GM19023 (cell line): ENCODE measurements around the gene UBTD1.

Experiments used
- ATAC-seq: cut with Tn5 transposase; IDR thresholded peaks from one replicate; pipeline ENCODE4 v1.9.1; 2021; ENCODE audit warnings: mild to moderate bottlenecking, moderate library complexity; ENCODE audit not compliant: unreplicated experiment

Gene UBTD1

DNA sequence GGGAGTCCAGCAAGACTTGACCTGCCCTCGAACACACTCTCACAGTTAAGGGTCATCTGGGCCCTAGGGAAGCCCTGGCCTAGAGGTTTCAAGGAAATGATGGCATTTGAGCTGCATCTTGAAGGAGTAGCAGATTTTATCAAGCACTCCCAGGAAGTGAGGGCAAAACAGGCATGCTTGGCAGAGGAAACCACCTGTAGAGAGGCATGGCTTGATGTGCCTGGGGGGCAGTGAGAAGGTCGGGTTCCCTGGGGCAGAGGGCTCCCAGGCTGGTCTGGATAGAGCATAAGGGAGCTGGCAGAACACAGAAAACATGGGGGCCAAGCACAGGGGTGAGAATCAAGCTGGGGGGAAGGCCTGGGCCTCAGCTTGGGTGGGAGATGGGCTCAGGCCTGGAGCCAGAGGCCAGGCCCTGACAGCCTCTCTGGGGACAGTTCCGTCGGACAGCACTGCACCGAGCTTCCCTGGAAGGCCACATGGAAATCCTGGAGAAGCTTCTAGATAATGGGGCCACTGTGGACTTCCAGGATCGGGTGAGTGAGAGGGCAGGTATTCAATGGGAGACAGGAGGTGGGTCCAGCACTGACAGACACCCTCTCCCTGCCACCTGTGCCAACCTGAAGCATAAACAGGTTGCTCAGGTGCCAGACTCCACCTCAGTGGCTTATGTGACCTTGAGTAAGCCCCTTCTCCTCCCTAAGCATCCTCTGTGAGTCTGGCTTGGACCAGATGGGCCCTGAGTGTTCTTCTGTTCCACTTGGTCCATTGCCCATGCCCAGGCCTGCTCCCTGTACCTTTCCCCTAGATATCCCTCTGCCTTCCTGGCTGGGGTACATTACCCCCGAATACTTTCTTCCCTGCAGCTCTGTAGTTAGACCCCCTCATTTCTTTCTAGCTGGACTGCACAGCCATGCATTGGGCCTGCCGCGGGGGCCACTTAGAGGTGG is 82.0 kb downstream of the UBTD1 start:
- ATAC-seq = no peak

DNA sequence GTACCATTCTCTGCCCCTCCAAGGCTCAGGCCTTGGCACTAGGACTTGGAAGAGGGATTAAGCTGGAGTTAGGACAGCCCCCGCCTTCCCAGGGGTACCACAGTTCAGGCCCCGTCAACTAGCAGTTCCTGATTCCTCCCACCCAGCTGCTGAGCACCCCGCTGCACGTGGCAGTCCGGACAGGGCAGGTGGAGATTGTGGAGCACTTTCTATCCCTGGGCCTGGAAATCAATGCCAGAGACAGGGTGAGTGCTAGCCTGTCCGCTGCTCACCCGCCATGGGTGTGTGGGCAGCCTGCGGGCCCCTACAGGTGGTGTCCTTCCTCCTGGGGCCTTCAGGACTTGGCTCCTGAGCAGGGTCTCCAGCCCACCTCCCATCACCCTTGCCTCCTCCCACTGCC is 83.4 kb downstream of the UBTD1 start:
- ATAC-seq = no peak

DNA sequence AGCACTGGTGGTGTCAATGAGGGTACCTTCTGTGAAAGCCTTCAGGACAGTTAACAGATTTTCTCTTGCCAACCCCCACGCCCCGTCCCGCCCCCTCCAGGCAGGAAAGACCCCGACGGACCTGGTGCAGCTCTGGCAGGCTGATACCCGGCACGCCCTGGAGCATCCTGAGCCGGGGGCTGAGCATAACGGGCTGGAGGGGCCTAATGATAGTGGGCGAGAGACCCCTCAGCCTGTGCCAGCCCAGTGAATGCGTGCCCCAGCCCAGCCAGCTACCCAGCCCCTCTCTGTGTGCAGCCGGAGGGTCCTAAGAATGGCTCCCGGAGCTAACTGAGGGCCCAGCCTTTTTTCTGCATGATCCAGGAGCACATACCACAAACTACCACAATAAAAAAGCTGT is 84.8 kb downstream of the UBTD1 start:
- no peak for ATAC-seq

DNA sequence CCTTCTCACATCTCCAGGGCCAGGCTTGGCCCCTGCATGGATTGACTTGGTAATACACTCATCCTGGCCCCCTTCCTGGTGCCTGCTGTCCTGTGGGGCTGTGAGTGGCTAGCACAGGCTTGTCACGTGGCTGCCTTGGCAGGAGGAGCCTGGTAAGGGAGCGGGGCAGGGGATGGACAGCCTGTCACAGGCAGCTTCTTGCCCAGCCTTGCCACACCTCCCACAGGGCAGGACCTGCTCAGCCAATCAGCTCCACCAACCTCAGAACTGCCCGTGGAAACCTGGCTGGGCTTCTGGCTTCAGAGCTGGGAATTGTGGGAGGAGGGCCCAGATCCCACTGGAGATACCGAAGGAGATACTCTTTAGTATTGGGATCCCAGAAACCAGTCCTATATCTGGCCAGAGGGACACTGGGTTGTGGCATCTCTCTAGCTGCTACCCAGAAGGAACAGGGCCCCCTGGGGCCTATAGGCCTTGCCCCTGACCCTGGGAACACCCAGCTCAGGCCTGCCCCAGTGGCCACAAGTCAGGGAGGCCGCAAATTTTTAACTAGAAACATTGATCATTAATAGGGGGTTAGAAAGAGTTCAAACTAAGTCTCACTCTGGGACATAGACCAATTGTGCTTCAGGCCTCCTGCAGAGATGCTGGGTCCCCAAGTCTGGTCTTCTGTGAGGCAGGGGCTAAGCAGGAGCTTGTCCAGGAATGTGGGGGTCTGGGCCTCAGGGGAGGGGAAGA is 85.5 kb downstream of the UBTD1 start, which contains the start of gene HOGA1:
Gene HOGA1 (plus strand): TSS at position 330 of the 738 bp plus-strand sequence. CDS start 315 bp downstream, at position 645.
- ATAC-seq = no peak

DNA sequence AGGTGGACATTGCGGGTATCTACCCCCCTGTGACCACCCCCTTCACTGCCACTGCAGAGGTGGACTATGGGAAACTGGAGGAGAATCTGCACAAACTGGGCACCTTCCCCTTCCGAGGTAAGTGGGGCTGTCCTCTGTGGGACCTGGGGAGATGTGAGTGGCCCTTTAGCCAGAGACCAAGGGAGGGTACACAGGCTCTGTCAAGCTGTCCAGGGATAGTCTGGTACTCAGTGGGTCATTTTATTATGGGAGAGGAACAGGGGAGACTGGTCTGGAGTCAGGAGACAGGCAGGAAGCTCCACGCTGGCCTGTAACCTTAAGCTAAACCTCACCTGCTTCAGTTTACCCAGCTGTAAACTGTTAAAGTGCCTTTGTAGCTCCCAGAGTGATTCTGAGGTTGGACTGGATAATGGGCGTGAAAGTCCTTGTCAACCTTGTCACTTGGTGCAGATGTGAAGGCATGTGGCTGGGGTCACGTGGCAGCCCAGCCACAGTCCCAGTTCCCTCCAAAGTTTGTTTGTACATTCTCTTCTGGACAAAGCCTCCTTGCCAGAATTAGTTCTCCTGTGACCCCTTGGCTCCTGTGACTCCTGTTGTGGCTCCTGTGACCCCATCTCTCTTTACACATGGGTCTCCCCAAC is 86.2 kb downstream of the UBTD1 start:
- ATAC-seq = no peak

DNA sequence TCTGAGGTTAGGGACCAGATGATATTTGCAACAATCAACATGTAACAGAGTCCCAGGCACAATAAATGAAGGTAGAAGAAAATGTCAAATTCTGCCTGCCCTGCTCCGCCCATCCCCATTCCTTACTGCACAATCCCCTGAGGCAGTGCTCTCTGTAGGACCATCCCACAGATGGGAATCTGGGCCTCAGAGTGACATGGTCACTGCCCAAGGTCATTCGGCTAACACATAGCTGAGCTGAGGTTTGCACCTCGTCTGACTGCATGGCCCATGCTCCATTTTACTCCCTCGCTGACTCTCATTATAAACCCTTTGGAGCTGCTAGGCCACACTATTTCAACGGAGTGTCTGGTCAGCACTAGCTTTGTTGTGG is 86.7 kb downstream of the UBTD1 start:
- no peak for ATAC-seq

DNA sequence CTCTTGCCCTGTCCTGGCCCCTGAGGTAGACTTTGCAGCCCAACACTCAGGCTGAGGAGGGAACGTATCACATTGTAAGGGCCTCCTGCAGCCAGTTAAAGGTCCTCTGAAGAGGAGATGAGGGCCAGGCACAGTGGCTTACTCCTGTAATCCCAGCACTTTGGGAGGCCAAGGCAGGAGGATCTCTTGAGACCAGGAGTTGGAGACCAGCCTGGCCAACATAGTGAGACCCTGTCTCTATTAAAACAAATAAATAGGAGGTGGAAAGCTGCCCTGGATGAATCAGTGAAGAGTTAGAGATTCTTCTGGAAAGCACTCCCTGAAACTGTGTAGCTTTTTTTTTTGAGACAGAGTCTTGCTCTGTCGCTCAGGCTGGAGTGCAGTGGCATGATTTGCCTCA is 88.5 kb downstream of the UBTD1 start:
- ATAC-seq = no peak

DNA sequence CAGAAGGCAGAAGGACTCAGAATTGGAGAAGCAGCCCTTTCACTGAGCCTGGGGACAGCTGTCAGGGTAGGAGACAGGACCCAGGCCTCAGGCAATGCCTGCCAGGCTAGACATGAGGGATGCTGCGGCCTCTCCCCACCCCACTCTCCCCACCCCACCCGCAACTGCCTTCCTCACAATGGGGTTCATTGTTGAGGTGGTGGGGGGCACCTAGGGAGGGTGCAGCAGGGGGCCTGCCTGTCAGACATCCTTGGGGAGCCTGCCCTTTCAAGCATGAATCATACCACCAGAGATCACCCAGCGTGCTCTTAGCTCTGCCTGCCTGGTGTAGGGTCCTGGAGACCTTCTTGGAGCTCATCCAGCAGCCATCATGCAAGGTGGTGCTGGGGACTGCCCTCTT is 90.8 kb downstream of the UBTD1 start, which contains the start of gene C10orf62:
Gene C10orf62 (plus strand): TSS at position 243 of the 400 bp plus-strand sequence. CDS start 177 bp downstream, outside the sequence.
- ATAC-seq = no peak

DNA sequence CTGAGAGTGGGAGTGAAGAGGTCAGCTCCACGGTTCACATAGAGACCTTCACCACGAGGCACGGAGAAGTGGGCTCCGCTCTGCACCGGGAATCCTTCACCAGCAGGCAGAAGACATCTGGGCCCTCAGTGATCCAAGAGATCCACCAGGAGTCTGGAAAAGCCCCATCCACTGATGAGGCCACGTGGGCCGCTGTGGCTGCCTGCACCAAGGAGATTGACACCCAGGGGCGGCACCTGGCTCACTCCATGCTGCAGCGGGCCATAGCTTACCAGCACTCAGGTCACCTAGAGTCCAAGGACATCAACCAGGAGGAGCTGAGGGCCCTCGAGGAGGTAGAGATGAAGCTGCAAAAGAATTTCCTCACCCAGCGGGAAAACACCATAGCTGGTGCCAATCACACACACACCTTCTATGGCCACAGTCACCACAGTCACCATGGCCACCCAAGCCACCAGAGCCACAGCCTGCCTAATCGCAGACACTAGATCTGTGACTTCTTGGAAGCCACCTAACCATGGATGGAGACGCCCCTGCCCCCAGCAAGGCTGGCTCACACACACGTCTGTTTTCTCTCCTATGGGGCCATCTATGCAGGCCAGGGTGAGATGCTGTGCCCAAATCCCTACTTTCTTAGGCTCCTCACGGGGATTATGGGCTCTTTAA is 91.5 kb downstream of the UBTD1 start:
- no peak for ATAC-seq

DNA sequence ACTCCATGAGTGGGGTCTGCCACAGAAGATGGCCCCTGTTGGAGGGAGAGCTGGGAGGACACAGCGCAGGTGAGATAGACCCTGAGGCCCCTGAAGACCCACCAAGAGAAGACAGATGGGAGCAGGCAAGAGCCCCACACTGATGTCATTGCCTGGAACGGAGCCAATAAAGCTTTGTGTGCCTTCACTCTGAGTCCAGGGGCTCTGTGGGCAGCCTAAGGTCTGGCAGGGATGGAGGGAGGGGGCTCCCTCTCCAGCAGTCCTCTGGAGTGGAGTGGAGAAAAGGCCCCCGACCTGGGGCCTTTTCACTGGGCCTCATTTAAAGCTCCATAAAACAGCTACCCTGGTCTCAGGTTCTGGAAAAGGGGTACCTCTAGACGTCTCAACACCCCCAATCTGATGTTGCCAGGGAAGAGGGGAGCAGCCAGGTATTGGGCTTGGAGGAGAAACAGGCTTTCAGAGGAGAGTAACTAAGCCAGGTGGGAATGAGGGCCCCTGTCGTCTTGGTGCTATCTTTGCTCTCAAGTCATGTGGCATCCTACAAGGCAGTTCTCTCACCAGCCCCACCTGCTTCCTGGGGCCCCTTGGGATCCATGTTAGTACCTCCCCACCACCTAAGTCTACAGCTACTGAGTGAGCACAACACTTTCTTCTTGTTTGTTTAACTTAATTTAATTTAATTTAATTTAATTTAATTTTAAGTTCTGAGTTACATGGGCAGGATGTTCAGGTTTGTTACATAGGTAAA is 92.2 kb downstream of the UBTD1 start:
- no peak for ATAC-seq

DNA sequence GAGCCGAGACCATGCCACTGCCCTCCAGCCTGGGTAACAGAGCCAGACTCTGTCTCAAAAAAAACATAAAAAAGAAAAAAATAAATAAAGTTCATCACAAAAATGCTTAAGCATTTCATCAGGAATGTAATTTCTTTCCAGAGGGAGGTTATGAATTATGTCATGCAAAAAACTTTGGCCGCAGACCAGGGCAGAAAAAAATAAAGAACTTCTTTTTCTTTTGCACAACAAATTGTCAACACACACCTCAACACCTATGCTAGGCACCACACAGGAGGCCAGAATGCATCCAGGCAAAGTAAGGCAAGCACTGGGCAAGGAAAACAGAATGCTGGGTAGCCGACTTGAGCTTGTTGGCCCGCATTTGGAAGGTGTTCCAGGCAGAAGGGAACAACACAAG is 94.7 kb downstream of the UBTD1 start:
- ATAC-seq = no peak

DNA sequence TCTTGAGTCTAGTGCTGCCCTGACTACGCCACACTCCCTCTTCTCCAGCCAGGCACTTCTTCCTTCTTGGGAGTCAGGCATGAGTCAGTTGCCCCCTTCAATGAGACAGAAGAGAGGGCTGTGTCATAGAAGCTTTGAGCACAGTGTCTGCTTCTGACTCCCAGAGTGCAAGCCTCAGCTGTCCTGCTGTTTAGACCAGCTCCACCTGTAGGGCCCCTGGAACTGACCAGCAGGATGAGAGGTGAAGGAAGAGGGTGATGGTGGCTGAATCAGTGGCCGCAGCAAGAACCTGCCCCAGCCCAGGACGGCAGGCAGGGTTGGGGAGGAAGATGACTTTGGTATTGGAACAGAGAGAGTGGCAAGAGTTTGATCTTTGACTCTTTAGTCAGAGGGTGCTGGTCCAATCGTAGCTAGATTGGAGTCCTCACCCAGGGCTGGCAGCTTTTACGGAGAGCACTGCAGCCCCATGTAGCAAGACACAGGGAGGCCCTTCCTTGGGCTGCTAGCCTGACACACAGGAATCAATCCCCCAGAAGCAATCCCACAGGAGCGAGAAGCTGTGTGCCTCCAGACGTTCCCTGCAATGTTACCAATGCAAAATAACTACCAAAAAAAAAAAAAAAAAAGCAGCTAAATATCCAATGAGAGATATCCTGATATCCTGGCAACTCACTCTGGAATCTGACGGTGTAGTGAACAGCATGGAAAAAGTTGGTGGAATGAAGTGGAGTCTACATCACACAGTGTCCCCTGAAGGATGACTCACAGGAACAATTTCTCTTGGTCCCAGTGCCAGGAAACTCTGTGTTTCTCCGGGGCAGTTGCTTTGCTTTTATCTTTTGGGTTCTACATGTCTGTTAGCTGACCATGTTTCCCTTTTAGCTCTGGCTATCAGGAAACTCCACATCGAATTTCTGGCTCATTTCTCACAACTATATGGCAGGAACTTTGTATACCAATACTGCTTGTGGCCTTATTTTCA is 97.7 kb downstream of the UBTD1 start:
- no peak for ATAC-seq

DNA sequence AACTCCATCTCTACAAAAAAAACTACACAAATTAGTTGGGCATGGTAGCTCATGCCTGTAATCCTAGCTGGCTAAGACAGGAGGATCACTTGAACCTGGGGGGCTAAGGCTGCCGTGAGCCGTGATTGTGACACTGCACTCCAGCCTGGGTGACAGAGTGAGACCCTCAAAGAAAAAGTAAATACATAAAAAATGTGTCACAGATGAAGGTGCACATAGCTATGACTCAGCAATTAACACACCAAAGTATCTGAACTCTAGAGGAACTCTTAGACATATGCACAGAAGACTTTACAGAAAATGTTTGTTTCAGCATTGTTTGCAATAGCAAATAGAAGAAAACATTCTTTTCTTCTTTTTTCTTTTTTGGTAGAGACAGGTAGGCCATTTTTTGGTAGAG is 99.1 kb downstream of the UBTD1 start:
- no peak for ATAC-seq

DNA sequence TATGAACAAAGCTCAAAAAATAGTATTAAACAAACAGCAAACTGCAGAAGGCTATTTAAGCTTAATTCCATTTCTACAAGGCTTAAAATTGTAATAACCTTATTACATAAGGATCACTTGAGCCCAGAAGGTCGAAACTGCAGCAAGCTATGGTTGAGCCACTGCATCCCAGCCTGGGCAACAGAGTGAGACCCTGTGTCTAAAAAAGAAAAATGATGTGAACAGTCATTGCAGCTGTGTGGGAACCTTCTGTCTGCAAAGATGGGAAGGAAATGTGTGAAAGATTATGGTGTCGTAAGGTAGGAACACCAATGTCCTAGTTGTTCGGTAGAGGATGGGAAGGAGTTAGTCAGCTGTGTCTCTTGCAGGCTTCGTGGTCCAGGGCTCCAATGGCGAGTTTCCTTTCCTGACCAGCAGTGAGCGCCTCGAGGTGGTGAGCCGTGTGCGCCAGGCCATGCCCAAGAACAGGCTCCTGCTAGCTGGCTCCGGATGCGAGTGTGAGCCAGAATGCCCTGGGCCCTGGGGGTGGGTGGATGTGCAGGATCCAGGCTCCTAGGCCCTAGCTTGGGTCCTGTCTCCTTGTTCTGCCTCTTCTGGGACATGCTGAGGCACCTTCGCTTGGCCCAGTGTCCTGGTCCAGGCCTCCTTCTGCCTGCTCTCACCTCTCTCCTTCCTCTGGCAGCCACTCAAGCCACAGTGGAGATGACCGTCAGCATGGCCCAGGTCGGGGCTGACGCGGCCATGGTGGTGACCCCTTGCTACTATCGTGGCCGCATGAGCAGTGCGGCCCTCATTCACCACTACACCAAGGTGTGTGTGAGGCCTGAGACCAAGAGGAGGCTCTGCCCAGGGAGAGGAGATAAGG is 99.9 kb downstream of the UBTD1 start:
- ATAC-seq = no peak

DNA sequence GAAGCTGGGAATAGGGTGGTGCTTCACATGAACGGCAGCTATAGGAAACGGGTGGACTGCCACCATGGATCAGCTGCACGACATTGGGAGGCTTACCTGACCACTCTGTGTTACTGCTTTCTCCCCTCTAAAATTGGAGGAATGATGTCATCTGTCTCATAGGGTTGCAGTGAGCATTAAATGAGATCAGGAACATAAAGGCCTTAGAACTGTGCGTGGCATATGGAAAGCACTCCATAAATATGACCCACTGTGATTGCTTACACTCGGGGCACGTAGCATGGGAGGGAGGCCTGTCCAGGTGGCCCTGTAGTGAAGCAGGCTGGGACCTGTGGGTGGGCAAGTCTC is 100.5 kb downstream of the UBTD1 start:
- no peak for ATAC-seq

DNA sequence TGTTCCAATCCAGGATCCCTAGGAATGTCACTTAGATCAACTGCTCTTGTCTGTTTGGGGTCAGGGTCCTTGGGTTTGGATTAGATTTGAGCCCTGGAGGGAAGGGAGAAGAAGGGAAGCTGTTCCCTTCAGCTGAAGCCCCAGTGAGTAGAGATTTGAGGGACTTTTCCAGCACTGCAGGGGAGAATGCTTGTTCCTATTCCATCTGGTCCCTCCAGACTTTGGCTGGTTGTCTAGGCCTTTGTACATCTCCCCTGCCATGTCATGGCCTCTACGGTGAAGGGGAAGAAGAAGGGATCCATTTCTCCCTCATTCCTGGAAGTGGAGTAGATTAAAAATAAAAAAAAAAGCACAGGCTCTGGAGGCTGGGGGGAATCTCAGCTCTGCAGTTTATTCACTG is 101.9 kb downstream of the UBTD1 start:
- ATAC-seq = no peak

DNA sequence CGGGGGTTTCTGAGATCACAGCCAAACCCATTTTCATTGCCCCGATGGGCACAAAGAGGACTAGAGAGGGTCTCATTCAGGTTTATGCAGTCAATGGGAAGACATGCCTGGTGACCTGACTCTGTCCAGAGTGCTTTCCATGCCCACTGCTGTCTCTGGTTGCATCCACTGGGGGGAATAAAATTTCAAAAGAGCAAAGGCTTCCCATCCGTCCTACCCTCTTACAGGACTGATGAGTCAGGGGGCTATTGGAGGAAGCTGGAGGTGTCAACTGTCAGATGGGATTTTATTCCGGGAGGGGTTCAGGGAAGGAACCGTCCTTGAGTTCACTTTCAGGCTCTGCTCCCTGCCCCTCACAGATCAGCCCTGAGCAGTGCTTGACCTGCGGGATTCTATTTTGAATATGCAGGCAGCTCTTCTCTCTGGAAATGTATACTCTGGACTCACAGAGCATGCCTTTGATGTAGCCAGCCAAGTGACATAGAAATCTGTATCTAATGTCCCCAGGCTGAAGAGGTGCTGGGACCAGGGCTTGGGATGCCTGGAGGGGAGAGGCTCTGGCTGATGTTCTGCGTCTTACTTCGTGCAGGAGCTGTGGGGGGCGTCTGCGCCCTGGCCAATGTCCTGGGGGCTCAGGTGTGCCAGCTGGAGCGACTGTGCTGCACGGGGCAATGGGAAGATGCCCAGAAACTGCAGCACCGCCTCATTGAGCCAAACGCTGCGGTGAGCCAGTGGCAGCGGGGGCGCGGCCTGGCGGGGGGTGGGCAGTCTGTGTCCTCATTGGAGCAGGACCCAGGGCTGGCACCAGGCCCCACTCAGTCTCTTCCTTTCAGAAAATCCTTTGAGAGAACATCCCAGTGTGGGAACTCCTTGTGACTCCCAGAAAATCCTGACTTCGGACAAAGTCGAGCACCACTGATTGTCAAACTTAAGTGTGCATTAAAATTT is 102.8 kb downstream of the UBTD1 start:
- no peak for ATAC-seq
